Kidney (tissue), 14 donors: Measurements from ENCODE around the gene RAP1A. TPM values are rescaled to one million over a fixed set of nuclear protein-coding genes. Genes with fewer than 3 reads are reported as not detected.

Source experiments
- DNase-seq, 5 donors: peaks; one replicate each; pipeline ENCODE4 v3.0.0-alpha.2; 2013 to 2020
- FAIRE-seq: peaks from 2 replicates; lab custom pipeline; 2012; peaks lifted over from hg19 to GRCh38; lab: Jason Lieb, UNC
- H3K27ac ChIP-seq, 2 donors: one replicate each; pipeline ENCODE4 v1.7.0; 2013; ENCODE audit warnings: low read depth in 2 of 2, low read length in 2 of 2, inconsistent platforms in 1 of 2
- H3K27me3 ChIP-seq: one replicate; pipeline ENCODE4 v1.7.1; 2013; ENCODE audit warnings: low read length, inconsistent platforms; ENCODE audit not compliant: control insufficient read depth, insufficient read depth
- H3K36me3 ChIP-seq, 3 donors: one replicate each; pipeline versions ENCODE4 v1.7.0 to v1.7.1; 2013; ENCODE audit warnings: low read length in 3 of 3, control low read depth in 1 of 3, inconsistent platforms in 1 of 3; ENCODE audit not compliant: insufficient read depth in 3 of 3, control insufficient read depth in 2 of 3
- H3K4me1 ChIP-seq, 3 donors: one replicate each; pipeline versions ENCODE4 v1.7.0 to v1.7.1; 2013; ENCODE audit warnings: low read length in 3 of 3, inconsistent platforms in 1 of 3, low read depth in 1 of 3; ENCODE audit not compliant: control insufficient read depth in 2 of 3, insufficient read depth in 2 of 3
- H3K4me3 ChIP-seq, 3 donors: one replicate each; pipeline versions ENCODE4 v1.7.0 to v1.8.1; 2013; ENCODE audit warnings: low read length in 3 of 3, control low read depth in 1 of 3, inconsistent platforms in 1 of 3
- H3K9ac ChIP-seq, 3 donors: one replicate each; pipeline versions ENCODE4 v1.7.0 to v1.7.1; 2013; ENCODE audit warnings: low read length in 3 of 3, control low read depth in 1 of 3, inconsistent platforms in 1 of 3
- H3K9me3 ChIP-seq, 3 donors: one replicate each; pipeline versions ENCODE4 v1.7.0 to v1.7.1; 2013; ENCODE audit warnings: low read length in 3 of 3, control low read depth in 1 of 3, inconsistent platforms in 1 of 3; ENCODE audit not compliant: control insufficient read depth in 2 of 3, insufficient read depth in 1 of 3
- CTCF ChIP-seq: IDR thresholded peaks from 3 replicates; pipeline ENCODE4 v1.5.1; 2012; ENCODE audit warnings: mild to moderate bottlenecking, moderate library complexity, borderline replicate concordance; ENCODE audit not compliant: insufficient read depth; ENCODE audit errors: extremely low read depth
- intact Hi-C: fragments of 100-400 bp; cut with DNase I; formaldehyde crosslinking; loops from one replicate; pipeline ENCODE4 v1.11.1; 2022
- polyA plus RNA-seq: library from polyadenylated mRNA; stranded (reverse); fragments of 350-450 nt; fragmentation: Illumina TruSeq; extraction: RNeasy Lipid Tissue Mini Kit (QIAGEN cat#74804); gene quantifications from one replicate; pipeline ENCODE4 v1.2.3, GENCODE V29; 2014; ENCODE audit warnings: low read depth, low replicate concordance; ENCODE audit not compliant: insufficient read depth
- total RNA-seq: library from RNA; stranded (reverse); fragmentation: NEBNext Ultra II Directional; extraction: Animal tissue kit (Norgen Biotek cat#: 25700); gene quantifications from one replicate; pipeline ENCODE4 v1.2.1, GENCODE V29; 2021
- donor health status: control.
- donor health status: control.
- donor health status: control.
- donor health status: control.
- donor health status: control.
- donor health status: DM: yes; HTN: yes; CAD: no.
- donor health status: Normal renal cell carcinoma (clear cell type).

The RAP1A gene
- total and polyA plus RNA-seq, 2 donors from 2014 or later = 55.8 to 91.3 TPM

- peak in 3 of 5 donors; percentile 24 to 69 (median 57) for DNase-seq
- Histone ChIP-seq H3K9me3 (no peaks in the 10 kb centered on the region), H3K4me1 (no peaks in the 10 kb centered on the region), H3K27ac (no peak overlapping the region), H3K27me3 (no peaks in the 10 kb centered on the region), H3K9ac (no peak overlapping the region), H3K36me3 (no peaks in the 10 kb centered on the region), H3K4me3 (no peak overlapping the region)
- peak; percentile 50 for TF ChIP-seq CTCF
- peak; percentile 73 for FAIRE-seq
- intact Hi-C loops = no loop called here
Measured at GRCh38 chr1:111656086-111657017, 36.8 kb downstream of the RAP1A start.

GRCh38 chr1:111658622-111659021, 39.0 kb downstream of the RAP1A start:
- TF ChIP-seq CTCF = no peak
- intact Hi-C loops = no loop called here
- Histone ChIP-seq H3K27me3 (no peaks in the 10 kb centered on the region), H3K36me3 (no peaks in the 10 kb centered on the region), H3K9me3 (no peaks in the 10 kb centered on the region), H3K27ac (no peak overlapping the region), H3K9ac (no peak overlapping the region), H3K4me1 (no peaks in the 10 kb centered on the region), H3K4me3 (no peak overlapping the region)
- FAIRE-seq = no peak
- DNase-seq = no peak

GRCh38 chr1:111660204-111661150, 40.9 kb downstream of the RAP1A start:
- DNase-seq (no peak), FAIRE-seq (no peak)
- Histone ChIP-seq H3K27ac (no peak overlapping the region), H3K4me3 (no peak overlapping the region), H3K36me3 (no peaks in the 10 kb centered on the region), H3K9me3 (no peaks in the 10 kb centered on the region), H3K9ac (no peak overlapping the region), H3K27me3 (no peaks in the 10 kb centered on the region), H3K4me1 (peaks cover 0 to 9% (median 2%) of the 10 kb centered on the region in 3 donors)
- intact Hi-C loops = no loop called here
- no peak for TF ChIP-seq CTCF
